ENCODE results near the gene PDZD4. TPM values are rescaled to one million over a fixed set of nuclear protein-coding genes. Genes with fewer than 3 reads are reported as not detected.

Gene PDZD4
- total and polyA plus RNA-seq, 2 donors, result 6.6 to 28.0 TPM

GRCh38 chrX:153769865-153770600 is 60.3 kb downstream of the PDZD4 start:
- 83% methylated on average over 25 of the region's 25 CpGs for WGBS
- Histone ChIP-seq H3K36me3 (ENCODE audit: insufficient read depth) (no peaks in the 10 kb centered on the region), H3K27ac (ENCODE audit: low read depth) (no peak overlapping the region), H3K4me3 (ENCODE audit: low read depth, low read length) (no peak overlapping the region), H3K4me1 (ENCODE audit: insufficient read depth) (no peaks in the 10 kb centered on the region)
- no peak for DNase-seq (ENCODE audit: extremely low spot score)

GRCh38 chrX:153769158-153769864 is 61.0 kb downstream of the PDZD4 start:
- no peaks in the 10 kb centered on the region for H3K4me1 ChIP-seq (ENCODE audit: insufficient read depth)
- WGBS, result 86% methylated on average over 23 of the region's 23 CpGs
- no peak for DNase-seq (ENCODE audit: extremely low spot score)
- no peak overlapping the region for H3K4me3 ChIP-seq (ENCODE audit: low read depth, low read length)
- H3K27ac ChIP-seq (ENCODE audit: low read depth), result no peak overlapping the region
- no peaks in the 10 kb centered on the region for H3K36me3 ChIP-seq (ENCODE audit: insufficient read depth)

GRCh38 chrX:153768311-153769157 is 61.8 kb downstream of the PDZD4 start:
- H3K36me3 ChIP-seq (ENCODE audit: insufficient read depth), result no peaks in the 10 kb centered on the region
- H3K27ac ChIP-seq (ENCODE audit: low read depth), result no peak overlapping the region
- H3K4me1 ChIP-seq (ENCODE audit: insufficient read depth), result no peaks in the 10 kb centered on the region
- WGBS, result 79% methylated on average over 22 of the region's 22 CpGs
- no peak overlapping the region for H3K4me3 ChIP-seq (ENCODE audit: low read depth, low read length)
- no peak for DNase-seq (ENCODE audit: extremely low spot score)

GRCh38 chrX:153767674-153768055 is 62.7 kb downstream of the PDZD4 start:
- Histone ChIP-seq H3K4me3 (ENCODE audit: low read depth, low read length) (no peak overlapping the region), H3K27ac (ENCODE audit: low read depth) (no peak overlapping the region), H3K36me3 (ENCODE audit: insufficient read depth) (no peaks in the 10 kb centered on the region), H3K4me1 (ENCODE audit: insufficient read depth) (no peaks in the 10 kb centered on the region)
- WGBS, result 91% methylated on average over 20 of the region's 20 CpGs
- DNase-seq (ENCODE audit: extremely low spot score), result no peak

GRCh38 chrX:153766871-153767673 is 63.3 kb downstream of the PDZD4 start:
- 88% methylated on average over 56 of the region's 56 CpGs for WGBS
- Histone ChIP-seq H3K36me3 (ENCODE audit: insufficient read depth) (no peaks in the 10 kb centered on the region), H3K4me3 (ENCODE audit: low read depth, low read length) (no peak overlapping the region), H3K4me1 (ENCODE audit: insufficient read depth) (no peaks in the 10 kb centered on the region), H3K27ac (ENCODE audit: low read depth) (no peak overlapping the region)
- no peak for DNase-seq (ENCODE audit: extremely low spot score)

DNA sequence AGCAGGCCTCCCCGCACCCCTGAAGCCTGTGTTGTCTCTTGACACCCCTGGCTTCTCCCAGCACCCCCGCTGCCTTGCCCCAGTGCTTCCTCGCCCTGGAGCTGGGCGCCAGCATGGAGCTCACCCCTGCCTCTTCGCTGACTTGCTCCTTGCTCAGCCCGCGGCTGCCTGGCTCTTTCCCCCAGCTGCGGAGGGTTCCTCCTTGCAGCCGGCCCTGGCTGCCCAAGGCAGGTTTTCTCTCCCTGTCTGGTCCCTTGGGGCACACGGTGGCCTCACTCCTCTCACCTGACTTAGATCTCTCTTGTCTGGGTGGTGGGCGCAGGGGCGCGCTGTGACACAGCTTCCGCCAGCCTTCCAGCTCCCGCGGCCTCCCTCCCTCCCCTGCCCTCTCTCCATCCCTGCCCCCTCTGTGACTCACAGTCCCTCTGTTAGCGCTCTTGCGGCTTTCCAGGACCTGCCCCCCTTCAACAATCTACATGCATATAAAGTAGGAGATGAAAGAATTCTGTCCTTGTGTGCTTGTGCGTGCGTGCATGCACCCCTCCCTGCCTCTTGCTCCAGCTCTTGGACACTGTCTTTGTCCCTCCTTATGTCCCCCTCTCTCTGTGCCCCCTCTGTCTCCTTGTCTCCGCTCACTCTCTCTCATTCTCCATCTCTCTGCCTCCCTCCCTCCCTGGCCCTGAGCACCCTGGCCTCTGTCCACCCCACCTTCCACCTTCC is 64.1 kb downstream of the PDZD4 start:
- Histone ChIP-seq H3K36me3 (ENCODE audit: insufficient read depth) (no peaks in the 10 kb centered on the region), H3K27ac (ENCODE audit: low read depth) (peak overlapping the region; percentile 78), H3K4me3 (ENCODE audit: low read depth, low read length) (peak overlapping the region; percentile 26), H3K4me1 (ENCODE audit: insufficient read depth) (no peaks in the 10 kb centered on the region)
- WGBS, result 11% methylated on average over 21 of the region's 21 CpGs
- no peak for DNase-seq (ENCODE audit: extremely low spot score)

GRCh38 chrX:153765138-153766079 is 64.9 kb downstream of the PDZD4 start:
- peak overlapping the region; percentile 26 for H3K4me3 ChIP-seq (ENCODE audit: low read depth, low read length)
- no peaks in the 10 kb centered on the region for H3K36me3 ChIP-seq (ENCODE audit: insufficient read depth)
- H3K27ac ChIP-seq (ENCODE audit: low read depth), result peak overlapping the region; percentile 78
- no peak for DNase-seq (ENCODE audit: extremely low spot score)
- H3K4me1 ChIP-seq (ENCODE audit: insufficient read depth), result no peaks in the 10 kb centered on the region
- 28% methylated on average over 27 of the region's 27 CpGs for WGBS

- 58% methylated on average over 7 of the region's 7 CpGs for WGBS
- Histone ChIP-seq H3K36me3 (ENCODE audit: insufficient read depth) (no peaks in the 10 kb centered on the region), H3K4me3 (ENCODE audit: low read depth, low read length) (no peak overlapping the region), H3K4me1 (ENCODE audit: insufficient read depth) (no peaks in the 10 kb centered on the region), H3K27ac (ENCODE audit: low read depth) (peak overlapping the region; percentile 50)
- DNase-seq (ENCODE audit: extremely low spot score), result no peak
These were observed 65.6 kb downstream of the PDZD4 start for GRCh38 chrX:153764786-153765137.

GRCh38 chrX:153763989-153764755 is 66.2 kb downstream of the PDZD4 start, which contains the start of gene PLXNB3:
Gene PLXNB3, plus strand, starts transcription at chrX:153764249. Its CDS starts 1,287 bp downstream, at chrX:153765536.
- H3K4me3 ChIP-seq (ENCODE audit: low read depth, low read length), result no peak within 1 kb of the TSS
- peak within 1 kb of the TSS; percentile 50 for H3K27ac ChIP-seq (ENCODE audit: low read depth)
- no peaks in the 10 kb centered on the region for H3K36me3 ChIP-seq (ENCODE audit: insufficient read depth)
- no peak for DNase-seq (ENCODE audit: extremely low spot score)
- H3K4me1 ChIP-seq (ENCODE audit: insufficient read depth), result no peaks in the 10 kb centered on the region
- WGBS, result 25% methylated on average over 26 of the region's 26 CpGs

GRCh38 chrX:153763298-153763932 is 66.9 kb downstream of the PDZD4 start:
- Histone ChIP-seq H3K4me3 (ENCODE audit: low read depth, low read length) (no peak overlapping the region), H3K4me1 (ENCODE audit: insufficient read depth) (no peaks in the 10 kb centered on the region), H3K27ac (ENCODE audit: low read depth) (no peak overlapping the region), H3K36me3 (ENCODE audit: insufficient read depth) (no peaks in the 10 kb centered on the region)
- no peak for DNase-seq (ENCODE audit: extremely low spot score)
- 89% methylated on average over 18 of the region's 18 CpGs for WGBS

DNA sequence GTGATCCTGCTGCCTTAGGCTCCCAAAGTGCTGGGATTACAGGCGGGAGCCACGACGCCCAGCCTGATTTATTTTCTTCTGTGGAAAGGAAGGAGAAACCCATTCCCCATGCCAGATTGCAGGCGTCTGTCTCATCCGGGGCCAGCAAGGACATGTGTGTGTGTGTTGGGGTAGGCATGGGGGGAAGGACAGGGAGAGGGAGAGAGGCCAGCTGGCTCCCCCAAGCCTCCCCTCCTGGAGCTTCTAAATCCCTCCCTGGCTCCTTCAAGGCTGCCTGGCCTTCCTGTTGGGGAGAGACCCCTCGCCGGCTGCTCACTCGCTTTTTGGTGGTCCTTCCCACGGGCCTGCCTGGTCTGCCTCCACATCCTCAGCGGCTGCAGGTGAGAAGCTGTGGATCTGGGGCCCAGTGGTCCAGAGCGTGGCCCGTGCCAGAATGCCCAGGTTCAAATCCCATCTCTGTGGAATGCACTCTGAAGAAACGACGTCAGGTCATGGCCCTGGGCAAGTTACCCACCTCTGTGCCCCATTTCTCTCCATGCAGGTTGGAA is 67.6 kb downstream of the PDZD4 start:
- no peaks in the 10 kb centered on the region for H3K4me1 ChIP-seq (ENCODE audit: insufficient read depth)
- H3K27ac ChIP-seq (ENCODE audit: low read depth), result no peak overlapping the region
- H3K36me3 ChIP-seq (ENCODE audit: insufficient read depth), result no peaks in the 10 kb centered on the region
- no peak for DNase-seq (ENCODE audit: extremely low spot score)
- WGBS, result 88% methylated on average over 14 of the region's 14 CpGs
- no peak overlapping the region for H3K4me3 ChIP-seq (ENCODE audit: low read depth, low read length)
